GM13976 (cell line): Measurements from ENCODE around the gene PMEL.
"Not testable (repeated sequence)": the region's sequence is repeated elsewhere in the genome, so short reads cannot be mapped to it uniquely, and the experiment has no call there.

Experiments
- DNase-seq: peaks from one replicate; pipeline ENCODE4 v3.0.0; 2012; ENCODE audit warnings: low spot score
- in situ Hi-C: fragments of 300-500 bp; cut with MboI; formaldehyde crosslinking; loops from one replicate; pipeline ENCODE4 v1.12.0; 2022; ENCODE audit warnings: low sequenced_read_pairs, mixed read lengths, inconsistent platforms; ENCODE audit not compliant: unreplicated experiment
- TF ChIP-seq, protein P1 (sequence below): IDR thresholded peaks from 2 replicates; pipeline ENCODE4 v1.5.1; 2012; ENCODE audit warnings: borderline replicate concordance, mild to moderate bottlenecking; ENCODE audit not compliant: insufficient read depth; ENCODE audit errors: extremely low read depth, missing control alignments, control extremely low read depth

Gene PMEL

DNA sequence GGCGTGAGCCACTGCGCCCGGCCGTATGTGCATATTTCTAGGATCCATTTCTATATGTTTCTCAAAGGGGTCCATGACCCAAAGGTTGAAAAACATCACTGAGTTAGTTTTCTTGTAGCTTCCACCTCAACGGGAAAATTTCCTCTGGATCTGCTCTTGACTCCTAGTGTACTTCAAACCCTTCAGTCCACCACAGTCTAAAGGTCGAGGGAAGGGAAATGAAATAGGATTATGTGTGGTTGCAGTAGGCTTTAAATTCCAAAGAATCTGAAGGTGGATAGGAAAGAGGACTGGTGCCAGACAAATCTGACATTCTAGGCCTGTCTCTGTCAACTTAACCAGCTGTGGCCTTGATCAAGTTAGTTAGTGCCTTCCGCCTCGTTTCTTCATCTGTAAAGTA lies 29.5 kb upstream of the PMEL start:
- TF ChIP-seq, protein P1, sequence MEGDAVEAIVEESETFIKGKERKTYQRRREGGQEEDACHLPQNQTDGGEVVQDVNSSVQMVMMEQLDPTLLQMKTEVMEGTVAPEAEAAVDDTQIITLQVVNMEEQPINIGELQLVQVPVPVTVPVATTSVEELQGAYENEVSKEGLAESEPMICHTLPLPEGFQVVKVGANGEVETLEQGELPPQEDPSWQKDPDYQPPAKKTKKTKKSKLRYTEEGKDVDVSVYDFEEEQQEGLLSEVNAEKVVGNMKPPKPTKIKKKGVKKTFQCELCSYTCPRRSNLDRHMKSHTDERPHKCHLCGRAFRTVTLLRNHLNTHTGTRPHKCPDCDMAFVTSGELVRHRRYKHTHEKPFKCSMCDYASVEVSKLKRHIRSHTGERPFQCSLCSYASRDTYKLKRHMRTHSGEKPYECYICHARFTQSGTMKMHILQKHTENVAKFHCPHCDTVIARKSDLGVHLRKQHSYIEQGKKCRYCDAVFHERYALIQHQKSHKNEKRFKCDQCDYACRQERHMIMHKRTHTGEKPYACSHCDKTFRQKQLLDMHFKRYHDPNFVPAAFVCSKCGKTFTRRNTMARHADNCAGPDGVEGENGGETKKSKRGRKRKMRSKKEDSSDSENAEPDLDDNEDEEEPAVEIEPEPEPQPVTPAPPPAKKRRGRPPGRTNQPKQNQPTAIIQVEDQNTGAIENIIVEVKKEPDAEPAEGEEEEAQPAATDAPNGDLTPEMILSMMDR = no peak
- in situ Hi-C loops = no loop called here
- DNase-seq = no peak

DNA sequence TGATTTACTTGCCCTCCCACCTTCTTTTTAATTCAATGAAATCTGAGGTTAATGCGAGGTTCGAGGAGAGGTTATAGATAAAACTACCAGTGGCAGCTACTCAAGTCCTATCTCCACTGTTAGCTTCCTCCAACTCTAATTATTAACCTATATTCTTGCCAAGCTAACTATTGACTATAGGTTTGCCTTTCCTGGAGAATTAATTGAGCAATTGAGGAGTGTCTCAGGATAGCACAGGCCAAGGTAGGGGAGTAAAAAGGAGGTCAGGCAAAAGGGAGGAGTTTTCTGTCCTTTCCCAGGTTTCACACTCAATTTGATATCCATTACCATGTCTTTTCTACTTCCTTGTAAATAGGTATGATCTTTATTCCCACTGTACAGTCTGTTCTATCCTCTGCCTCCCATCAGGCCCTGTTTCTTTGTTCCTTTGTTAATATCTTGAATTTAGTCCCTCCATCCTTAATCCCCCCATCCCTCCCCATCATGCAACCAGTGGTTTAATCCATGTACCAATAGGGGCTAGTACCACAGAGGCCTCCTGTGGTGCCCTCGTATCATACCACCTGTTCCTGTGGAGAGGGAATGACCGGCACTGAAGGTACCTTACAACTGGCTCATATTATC lies 27.5 kb upstream of the PMEL start:
- TF ChIP-seq, protein P1 = no peak
- in situ Hi-C loops = no loop called here
- no peak for DNase-seq

DNA sequence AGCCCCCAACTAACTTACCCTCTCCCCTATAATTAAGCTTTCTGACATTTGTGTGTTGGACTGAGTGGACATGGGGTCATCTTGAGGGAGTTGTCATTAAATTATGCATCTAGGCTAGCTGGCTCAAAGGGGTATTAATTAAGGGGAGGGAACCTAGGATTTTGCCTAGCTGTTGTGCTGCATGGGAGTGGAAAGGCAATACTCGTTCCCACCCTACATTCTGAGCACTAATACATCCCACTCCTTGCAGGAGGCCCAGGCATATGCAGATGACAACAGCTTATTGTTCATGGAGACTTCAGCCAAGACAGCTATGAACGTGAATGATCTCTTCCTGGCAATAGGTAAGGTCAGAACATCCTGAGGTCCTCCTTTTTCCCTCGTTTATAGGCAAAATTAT lies 25.3 kb upstream of the PMEL start:
- DNase-seq = no peak
- TF ChIP-seq, protein P1 = no peak
- in situ Hi-C loops = no loop called here

DNA sequence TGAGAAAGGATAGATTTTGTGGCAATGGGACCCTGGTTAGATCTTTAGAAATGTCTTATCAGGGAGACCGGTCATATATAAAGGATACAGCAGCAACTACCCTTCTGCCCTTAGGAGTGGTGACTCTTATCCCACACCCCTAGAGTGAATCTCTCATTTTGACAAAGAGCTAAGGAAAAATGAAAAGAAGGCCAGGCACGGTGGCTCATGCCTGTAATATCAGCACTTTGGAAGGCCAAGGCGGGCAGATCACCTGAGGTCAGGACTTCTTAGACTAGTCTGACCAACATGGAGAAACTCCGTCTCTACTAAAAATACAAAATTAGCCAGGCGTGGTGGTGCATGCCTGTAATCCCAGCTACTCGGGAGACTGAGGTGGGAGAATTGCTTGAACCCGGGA lies 20.1 kb upstream of the PMEL start:
- in situ Hi-C loops, DNase-seq: not testable (repeated sequence)

DNA sequence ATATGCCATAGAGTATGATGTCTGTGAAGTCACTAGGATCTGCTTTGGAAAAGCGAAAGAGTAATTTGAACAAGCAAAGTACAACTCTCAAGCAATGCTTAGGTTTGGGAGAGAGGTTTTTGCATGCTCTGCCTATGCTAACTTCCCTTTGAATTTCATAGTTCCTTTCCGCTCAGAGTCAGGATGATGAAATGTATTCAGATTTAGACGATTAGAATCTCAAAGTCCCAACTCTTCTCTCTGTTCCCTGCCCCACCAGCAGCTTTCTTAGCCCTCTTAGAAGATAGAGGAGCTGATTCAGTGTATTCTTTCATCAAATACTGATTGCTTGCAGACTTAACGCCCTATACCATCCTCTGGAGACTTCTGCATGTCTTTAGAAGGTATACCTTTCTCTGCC lies 19.5 kb upstream of the PMEL start:
- no peak for DNase-seq
- TF ChIP-seq, protein P1 = no peak
- in situ Hi-C loops = no loop called here

DNA sequence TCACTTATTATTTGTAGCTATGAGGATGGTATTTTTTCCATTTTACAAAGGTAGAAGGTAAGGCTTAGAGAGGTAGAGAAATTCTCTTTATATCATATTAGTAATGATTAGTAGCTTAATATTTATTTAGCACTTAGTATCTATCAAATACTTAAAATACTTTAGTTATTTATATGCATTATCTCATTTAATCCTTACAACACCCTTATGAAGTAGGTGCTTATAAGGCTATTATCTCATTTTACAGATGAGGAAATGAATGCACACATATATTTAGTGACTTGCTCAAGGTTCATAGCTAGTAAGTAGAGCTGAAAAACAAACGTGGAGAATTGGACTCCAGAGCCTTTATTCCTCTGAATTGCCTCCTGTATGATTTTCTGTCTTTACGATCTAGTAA lies 19.0 kb upstream of the PMEL start:
- DNase-seq = no peak
- in situ Hi-C loops = no loop called here
- TF ChIP-seq, protein P1 = no peak

DNA sequence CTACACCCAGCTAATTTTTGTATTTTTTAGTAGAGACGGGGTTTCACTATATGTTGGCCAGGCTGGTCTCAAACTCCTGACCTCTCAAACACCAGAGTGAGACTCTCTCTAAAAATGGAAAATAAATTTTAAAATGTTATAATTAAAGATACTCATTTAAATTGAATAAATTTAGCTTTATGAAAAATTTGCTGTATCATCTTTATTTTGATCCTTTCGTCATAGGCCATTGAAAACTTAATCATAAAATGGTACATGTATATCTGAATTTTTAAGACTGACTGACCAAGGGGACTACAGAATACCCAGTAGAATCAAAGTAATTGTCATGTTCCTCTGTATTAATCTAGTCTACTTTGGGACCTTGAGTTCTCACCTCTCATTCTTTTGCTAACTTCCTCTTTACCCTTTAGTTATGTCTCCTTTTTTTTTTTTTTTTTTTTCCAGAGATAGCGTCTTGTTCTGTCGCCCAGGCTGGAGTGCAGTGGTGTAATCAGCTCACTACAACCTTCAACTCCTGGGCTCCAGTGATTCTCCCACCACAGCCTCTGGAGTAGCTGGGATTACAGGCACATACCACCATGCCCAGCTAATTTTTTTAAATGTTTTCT lies 17.5 kb upstream of the PMEL start:
- no peak for DNase-seq
- in situ Hi-C loops = no loop called here
- TF ChIP-seq, protein P1 = no peak
